Left lung (tissue), 10 donors: ENCODE measurements around the gene SAXO1. TPM values are rescaled to one million over a fixed set of nuclear protein-coding genes. Genes with fewer than 3 reads are reported as not detected.
"Not testable (repeated sequence)": the region's sequence is repeated elsewhere in the genome, so short reads cannot be mapped to it uniquely, and the experiment has no call there.

Experiments used
- ATAC-seq: fragments of 200-7000 bp; cut with Tn5 transposase; one replicate; pipeline ENCODE4 v1.9.1; 2020; ENCODE audit warnings: moderate library complexity
- DNase-seq, 4 donors: peaks; one replicate each; pipeline ENCODE4 v3.0.0-alpha.2; 2013 to 2020
- H3K27ac ChIP-seq, 2 donors: fragments of 200-600 bp; sonication (generic) in 1 of 2; one replicate each; pipeline versions ENCODE4 v1.5.0 to v1.8.0; 2020 to 2021
- H3K27me3 ChIP-seq, 2 donors: fragments of 200-600 bp; sonication (generic) in 1 of 2; one replicate each; pipeline versions ENCODE4 v1.5.0 to v1.8.0; 2020 to 2021
- H3K36me3 ChIP-seq, 2 donors: fragments of 200-600 bp; sonication (generic) in 1 of 2; one replicate each; pipeline versions ENCODE4 v1.5.0 to v1.8.0; 2020 to 2021
- H3K4me1 ChIP-seq, 2 donors: fragments of 200-600 bp; one replicate each; pipeline ENCODE4 v1.8.0; 2021
- H3K4me3 ChIP-seq, 2 donors: fragments of 200-600 bp; sonication (generic) in 1 of 2; one replicate each; pipeline versions ENCODE4 v1.5.0 to v1.8.0; 2020 to 2021; ENCODE audit warnings: mild to moderate bottlenecking in 1 of 2
- H3K9me3 ChIP-seq, 2 donors: fragments of 200-600 bp; sonication (generic) in 1 of 2; one replicate each; pipeline versions ENCODE4 v1.5.0 to v1.8.0; 2020 to 2021
- CTCF ChIP-seq, 2 donors: fragments of 200-600 bp; sonication (generic) in 1 of 2; IDR thresholded peaks; one replicate each; pipeline versions ENCODE4 v1.5.0 to v1.8.0; 2021; ENCODE audit warnings: antibody characterized with exemption in 2 of 2
- intact Hi-C, 2 donors: fragments of 100-400 bp; cut with DNase I; formaldehyde crosslinking; loops; one replicate each; pipeline versions ENCODE4 v1.11.2 to v1.14.2; 2022
- polyA plus RNA-seq, 6 donors: library from polyadenylated mRNA; unstranded; fragments of 120-200 nt; gene quantifications; one replicate each; pipeline ENCODE4 v1.2.1, GENCODE V29; 2013; ENCODE audit not compliant: insufficient read length in 6 of 6
- total RNA-seq, 2 donors: library from RNA; stranded (reverse); fragmentation: NEBNext Ultra II Directional; extraction: Animal tissue kit (Norgen Biotek cat#: 25700); gene quantifications; one replicate each; pipeline ENCODE4 v1.2.1, GENCODE V29; 2021
- donor health status: DM: no; HTN: yes; CAD: no.
- donor health status: DM: no; HTN: no; CAD: no.

SAXO1 gene
- total and polyA plus RNA-seq, 8 donors, result 0.14 to 0.30 (median 0.18) TPM; not detected in 2

- intact Hi-C loops, result no loop called here
- no peak overlapping the region for H3K27ac ChIP-seq
- H3K36me3 ChIP-seq, result no peaks in the 10 kb centered on the region
- H3K4me3 ChIP-seq, result no peak overlapping the region
- no peaks in the 10 kb centered on the region for H3K4me1 ChIP-seq
- H3K9me3 ChIP-seq, result no peaks in the 10 kb centered on the region
- no peaks in the 10 kb centered on the region for H3K27me3 ChIP-seq
- ATAC-seq, result no peak
- no peak for DNase-seq
- TF ChIP-seq CTCF (IDR thresholded peaks at IDR 0.05), result no peak
Measured at GRCh38 chr9:18942801-18943200, 90.2 kb downstream of the SAXO1 start.

- intact Hi-C loops, result no loop called here
- H3K9me3 ChIP-seq, result no peaks in the 10 kb centered on the region
- no peak for ATAC-seq
- H3K27ac ChIP-seq, result no peak overlapping the region
- H3K27me3 ChIP-seq, result no peaks in the 10 kb centered on the region
- no peaks in the 10 kb centered on the region for H3K4me1 ChIP-seq
- DNase-seq, result peak in 2 of 4 donors; percentile 32 to 58
- no peak for TF ChIP-seq CTCF (IDR thresholded peaks at IDR 0.05)
- H3K4me3 ChIP-seq, result no peak overlapping the region
- H3K36me3 ChIP-seq, result no peaks in the 10 kb centered on the region
Measured at GRCh38 chr9:18941060-18941740, 91.8 kb downstream of the SAXO1 start.

DNA sequence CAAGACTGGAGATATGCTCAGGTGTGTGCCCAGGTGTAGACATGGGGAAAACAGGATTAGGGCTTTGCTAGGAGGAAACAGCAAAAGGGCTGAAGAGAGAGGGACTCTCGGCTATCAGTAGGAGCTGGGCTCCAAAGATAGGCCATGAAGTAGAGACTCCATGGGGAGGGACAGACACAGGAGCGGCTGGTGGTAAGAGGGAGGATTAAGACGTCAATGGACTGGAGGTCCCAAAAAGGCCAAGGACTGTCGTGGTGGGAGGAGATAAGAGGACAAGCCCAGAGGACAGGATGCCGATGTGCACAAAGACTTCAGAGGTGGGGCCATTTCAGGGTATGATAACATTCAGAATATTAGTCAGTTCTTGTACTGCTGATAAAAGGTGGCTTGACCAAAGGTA lies 93.1 kb downstream of the SAXO1 start:
- intact Hi-C loops, result no loop called here
- ATAC-seq (no peak), DNase-seq (no peak)
- Histone ChIP-seq H3K4me3 (no peak overlapping the region), H3K27me3 (no peaks in the 10 kb centered on the region), H3K27ac (no peak overlapping the region), H3K4me1 (no peaks in the 10 kb centered on the region), H3K36me3 (no peaks in the 10 kb centered on the region), H3K9me3 (no peaks in the 10 kb centered on the region)
- no peak for TF ChIP-seq CTCF (IDR thresholded peaks at IDR 0.05)

GRCh38 chr9:18936094-18936871 lies 96.7 kb downstream of the SAXO1 start:
- Histone ChIP-seq H3K27me3 (no peaks in the 10 kb centered on the region), H3K9me3 (no peaks in the 10 kb centered on the region), H3K36me3 (no peaks in the 10 kb centered on the region), H3K4me1 (no peaks in the 10 kb centered on the region), H3K27ac (no peak overlapping the region), H3K4me3 (no peak overlapping the region)
- no peak for TF ChIP-seq CTCF (IDR thresholded peaks at IDR 0.05)
- intact Hi-C loops, result no loop called here
- DNase-seq (no peak), ATAC-seq (no peak)

DNA sequence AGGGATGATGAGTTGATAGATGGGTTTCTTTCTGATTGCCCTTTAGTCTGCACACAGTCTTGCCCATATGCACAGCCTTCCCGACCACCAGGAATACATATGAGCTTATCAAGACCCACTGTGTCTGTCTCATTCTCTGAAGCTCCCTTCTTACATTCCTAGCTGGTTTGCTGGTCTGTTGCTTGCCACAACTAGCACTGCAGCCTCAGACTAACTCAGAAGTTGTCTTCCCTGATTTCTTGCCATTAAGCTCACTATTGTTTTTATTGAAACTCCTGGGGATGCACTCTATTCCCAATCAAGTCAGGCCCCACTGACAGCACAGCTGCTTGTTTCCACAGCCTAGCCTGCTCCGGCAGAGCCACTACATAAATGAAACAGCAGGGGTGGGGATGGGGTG lies 97.5 kb downstream of the SAXO1 start:
- Histone ChIP-seq H3K9me3 (no peaks in the 10 kb centered on the region), H3K27me3 (no peaks in the 10 kb centered on the region), H3K4me3 (no peak overlapping the region), H3K27ac (no peak overlapping the region), H3K36me3 (no peaks in the 10 kb centered on the region), H3K4me1 (no peaks in the 10 kb centered on the region)
- intact Hi-C loops, result no loop called here
- no peak for TF ChIP-seq CTCF (IDR thresholded peaks at IDR 0.05)
- no peak for ATAC-seq
- no peak for DNase-seq

DNA sequence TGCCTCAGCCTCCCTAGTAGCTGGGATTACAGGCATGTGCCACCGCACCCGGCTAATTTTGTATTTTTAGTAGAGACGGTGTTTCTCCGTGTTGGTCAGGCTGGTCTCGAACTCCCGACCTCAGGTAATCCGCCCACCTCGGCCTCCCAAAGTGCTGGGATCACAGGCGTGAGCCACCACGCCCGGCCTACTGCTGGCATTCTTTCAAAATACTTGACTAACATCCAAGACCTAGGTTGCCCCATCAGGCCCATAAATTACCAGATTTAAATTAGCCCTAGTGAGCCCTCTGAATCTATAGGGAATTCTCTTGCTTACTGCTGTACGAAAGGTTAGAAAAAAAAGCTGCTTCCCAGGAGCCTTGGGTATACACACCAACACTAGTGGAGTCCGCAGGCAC lies 102.4 kb downstream of the SAXO1 start:
- H3K27me3 ChIP-seq, H3K27ac ChIP-seq, H3K9me3 ChIP-seq, H3K36me3 ChIP-seq, H3K4me1 ChIP-seq, H3K4me3 ChIP-seq, ATAC-seq, intact Hi-C loops, DNase-seq: not testable (repeated sequence)
